IMR-90 (cell line): Measurements from ENCODE around the gene GOLGA3. TPM values are rescaled to one million over a fixed set of nuclear protein-coding genes. Genes with fewer than 3 reads are reported as not detected.

Experiments used
- ATAC-seq: fragments of 200-7000 bp; cut with Tn5 transposase; 2 replicates; pipeline ENCODE4 v1.9.1; 2020; ENCODE audit warnings: low read depth, mild to moderate bottlenecking, moderate library complexity
- BruUV-seq: library from RNA; stranded (reverse); fragments of 400-500 nt; replicated peaks from 2 replicates; lab custom pipeline; 2021; lab: Mats Ljungman, UMichigan
- CTCF ChIA-PET: fragments of 300-600 bp; formaldehyde crosslinking; extraction: SDS; loops from one replicate; lab custom pipeline; 2021; ENCODE audit warnings: antibody characterized with exemption; lab: Yijun Ruan, JAX
- POLR2A ChIA-PET: fragments of 300-600 bp; sonication (Branson Sonifier 250); formaldehyde crosslinking; loops from one replicate; lab custom pipeline; 2022; ENCODE audit warnings: antibody characterized with exemption; ENCODE audit not compliant: unreplicated experiment; lab: Charles Lee
- DNase-seq: peaks from one replicate; pipeline ENCODE4 v3.0.0; 2013
- H2AFZ ChIP-seq: replicated peaks from 2 replicates; pipeline ENCODE3; 2013; ENCODE audit warnings: low read length, mild to moderate bottlenecking; ENCODE audit not compliant: poor library complexity
- H2AK5ac ChIP-seq: 2 replicates; pipeline ENCODE4 v1.6.1; 2013; ENCODE audit warnings: low read depth, low read length, inconsistent platforms
- H2AK9ac ChIP-seq: replicated peaks from 2 replicates; pipeline ENCODE3; 2013; ENCODE audit warnings: mild to moderate bottlenecking, low read depth, low read length, moderate library complexity; ENCODE audit not compliant: poor library complexity
- H2BK120ac ChIP-seq: 2 replicates; pipeline ENCODE4 v1.6.1; 2013; ENCODE audit warnings: low read depth, low read length, inconsistent platforms
- H2BK15ac ChIP-seq: 3 replicates; pipeline ENCODE4 v1.6.1; 2013; ENCODE audit warnings: low read depth, low read length, inconsistent platforms
- H2BK20ac ChIP-seq: 2 replicates; pipeline ENCODE4 v1.6.1; 2013; ENCODE audit warnings: low read depth, mild to moderate bottlenecking, inconsistent platforms, low read length, moderate library complexity
- H2BK5ac ChIP-seq: 2 replicates; pipeline ENCODE4 v1.6.1; 2013; ENCODE audit warnings: mild to moderate bottlenecking, low read depth, low read length, inconsistent platforms; ENCODE audit not compliant: poor library complexity, severe bottlenecking
- H3K14ac ChIP-seq: replicated peaks from 2 replicates; pipeline ENCODE4 v1.6.1; 2013; ENCODE audit warnings: low read depth, low read length, inconsistent platforms
- H3K18ac ChIP-seq: 2 replicates; pipeline ENCODE4 v1.6.1; 2013; ENCODE audit warnings: low read depth, low read length, control low read depth
- H3K23ac ChIP-seq: 2 replicates; pipeline ENCODE4 v1.6.1; 2013; ENCODE audit warnings: low read depth, low read length, inconsistent platforms
- H3K27ac ChIP-seq: 2 replicates; pipeline ENCODE4 v1.5.1; 2013; ENCODE audit warnings: mild to moderate bottlenecking, control low read depth, low read length; ENCODE audit not compliant: insufficient read depth
- H3K27me3 ChIP-seq: 2 replicates; pipeline ENCODE4 v1.6.1; 2013; ENCODE audit warnings: low read length; ENCODE audit not compliant: control insufficient read depth, insufficient read depth
- H3K36me3 ChIP-seq: 2 replicates; pipeline ENCODE4 v1.6.1; 2013; ENCODE audit warnings: low read length, mixed read lengths; ENCODE audit not compliant: control insufficient read depth, insufficient read depth
- H3K4ac ChIP-seq: 2 replicates; pipeline ENCODE4 v1.6.1; 2013; ENCODE audit warnings: low read depth, low read length, inconsistent platforms
- H3K4me1 ChIP-seq: 2 replicates; pipeline ENCODE4 v1.6.1; 2013; ENCODE audit warnings: low read length, mixed read lengths; ENCODE audit not compliant: control insufficient read depth, insufficient read depth
- H3K4me2 ChIP-seq: 2 replicates; pipeline ENCODE4 v1.6.1; 2013; ENCODE audit warnings: low read depth, mild to moderate bottlenecking, control low read depth, low read length, moderate library complexity
- H3K4me3 ChIP-seq: 2 replicates; pipeline ENCODE4 v1.5.1; 2013; ENCODE audit warnings: low read depth, mild to moderate bottlenecking, control low read depth, low read length, moderate library complexity; ENCODE audit not compliant: insufficient read depth
- H3K56ac ChIP-seq: 2 replicates; pipeline ENCODE4 v1.6.1; 2013; ENCODE audit warnings: low read length, inconsistent platforms; ENCODE audit not compliant: insufficient read depth; ENCODE audit errors: extremely low read depth
- H3K79me1 ChIP-seq, 2 experiments: 2 replicates each; pipeline ENCODE4 v1.6.1; 2013; ENCODE audit warnings: low read length in 2 of 2, inconsistent platforms in 1 of 2, low read depth in 1 of 2
- H3K9ac ChIP-seq: 2 replicates; pipeline ENCODE4 v1.6.1; 2013; ENCODE audit warnings: low read depth, low read length, control low read depth
- H3K9me1 ChIP-seq: 2 replicates; pipeline ENCODE4 v1.6.1; 2013; ENCODE audit warnings: low read length, inconsistent platforms; ENCODE audit not compliant: insufficient read depth
- H3K9me3 ChIP-seq: 2 replicates; pipeline ENCODE4 v1.6.1; 2013; ENCODE audit warnings: low read length; ENCODE audit not compliant: control insufficient read depth, insufficient read depth
- H4K20me1 ChIP-seq: 2 replicates; pipeline ENCODE4 v1.6.1; 2013; ENCODE audit warnings: low read length, inconsistent platforms; ENCODE audit not compliant: insufficient read depth
- H4K5ac ChIP-seq: 2 replicates; pipeline ENCODE4 v1.6.1; 2013; ENCODE audit warnings: mild to moderate bottlenecking, low read depth, low read length, control low read depth
- H4K8ac ChIP-seq, 2 experiments: 2 replicates each; pipeline ENCODE4 v1.6.1; 2013; ENCODE audit warnings: low read depth in 2 of 2, low read length in 2 of 2, control low read depth in 1 of 2, inconsistent platforms in 1 of 2
- H4K91ac ChIP-seq: 2 replicates; pipeline ENCODE4 v1.6.1; 2013; ENCODE audit warnings: low read depth, low read length, inconsistent platforms; ENCODE audit not compliant: insufficient read depth
- BHLHE40 ChIP-seq: fragments of 150-350 bp; IDR thresholded peaks from 2 replicates; pipeline ENCODE4 v1.6.1; 2016; ENCODE audit warnings: mild to moderate bottlenecking, low read depth, low read length
- CEBPB ChIP-seq: IDR thresholded peaks from 2 replicates; pipeline ENCODE4 v1.6.1; 2012; ENCODE audit warnings: low read depth, low read length, improper control_type of control experiment
- CHD1 ChIP-seq: IDR thresholded peaks from 2 replicates; pipeline ENCODE4 v1.6.1; 2012; ENCODE audit warnings: low read depth, low read length, improper control_type of control experiment
- CTCF ChIP-seq: conservative IDR thresholded peaks from 2 replicates; pipeline ENCODE4 v1.5.1; 2012; ENCODE audit warnings: mild to moderate bottlenecking, low read depth, low read length, improper control_type of control experiment
- ELK1 ChIP-seq: fragments of 150-350 bp; IDR thresholded peaks from 2 replicates; pipeline ENCODE4 v1.6.1; 2016; ENCODE audit warnings: low read depth, mild to moderate bottlenecking, low read length, moderate library complexity, borderline replicate concordance
- FOS ChIP-seq: fragments of 150-350 bp; IDR thresholded peaks from 2 replicates; pipeline ENCODE4 v1.6.1; 2016; ENCODE audit warnings: low read depth, low read length
- MAFK ChIP-seq: IDR thresholded peaks from 2 replicates; pipeline ENCODE4 v1.6.1; 2012; ENCODE audit warnings: low read depth, low read length, improper control_type of control experiment
- MAZ ChIP-seq: IDR thresholded peaks from 2 replicates; pipeline ENCODE4 v1.6.1; 2012; ENCODE audit warnings: low read depth, mild to moderate bottlenecking, low read length, improper control_type of control experiment, moderate library complexity, borderline replicate concordance
- POLR2A ChIP-seq: IDR thresholded peaks from 2 replicates; pipeline ENCODE4 v1.6.1; 2012; ENCODE audit warnings: mild to moderate bottlenecking, low read depth, low read length
- RAD21 ChIP-seq: IDR thresholded peaks from 2 replicates; pipeline ENCODE4 v1.6.1; 2012; ENCODE audit warnings: low read length, improper control_type of control experiment
- RCOR1 ChIP-seq: IDR thresholded peaks from 2 replicates; pipeline ENCODE4 v1.6.1; 2012; ENCODE audit warnings: mild to moderate bottlenecking, low read length, improper control_type of control experiment; ENCODE audit not compliant: insufficient replicate concordance
- RFX5 ChIP-seq: IDR thresholded peaks from 2 replicates; pipeline ENCODE4 v1.8.0; 2012; ENCODE audit warnings: low read depth, mild to moderate bottlenecking, low read length, moderate library complexity
- SMC3 ChIP-seq: fragments of 150-350 bp; IDR thresholded peaks from 2 replicates; pipeline ENCODE4 v1.6.1; 2016; ENCODE audit warnings: low read depth, mild to moderate bottlenecking, antibody characterized with exemption, low read length, moderate library complexity
- WGBS, 2 experiments: methylation state at CpG; one replicate each; pipeline versions ENCODE4 v1.1.5 to v1.1.7; 2013; ENCODE audit warnings: missing lambda C conversion rate in 2 of 2; ENCODE audit not compliant: insufficient read length in 1 of 2; ENCODE audit errors: extremely low coverage in 2 of 2; 5-methylcytosine and 5-hydroxymethylcytosine counted together
- dilution Hi-C: fragments of 300-500 bp; cut with HindIII; formaldehyde crosslinking; loops from one replicate; pipeline ENCODE4 v1.14.3; 2018; ENCODE audit warnings: low sequenced_read_pairs; ENCODE audit not compliant: unreplicated experiment
- in situ Hi-C: fragments of 300-500 bp; cut with MboI; formaldehyde crosslinking; loops from 3 replicates; pipeline ENCODE4 v1.14.3; 2019; ENCODE audit warnings: low sequenced_read_pairs, inconsistent platforms, mixed read lengths
- intact Hi-C: fragments of 100-400 bp; cut with micrococcal nuclease; formaldehyde crosslinking; loops from 2 replicates; pipeline ENCODE4 v1.10.0; 2022
- polyA plus RNA-seq, 3 experiments: library from polyadenylated mRNA; depleted of rRNA; stranded (reverse); fragments of >200 nt; gene quantifications; 2 replicates each; pipeline ENCODE4 v1.2.3, GENCODE V29; 2012; ENCODE audit warnings: low replicate concordance in 1 of 3
- total RNA-seq: library from RNA; depleted of rRNA; stranded (reverse); fragments of >200 nt; gene quantifications from 2 replicates; pipeline ENCODE4 v1.2.3, GENCODE V29; 2012

GOLGA3 gene
- total and polyA plus RNA-seq, 2 of the 4 experiments (the other 2 are of a cell fraction) = 39.6 to 99.8 TPM

- Histone ChIP-seq H3K4ac (no peak overlapping the region), H2BK20ac (no peak overlapping the region), H2BK15ac (no peak overlapping the region), H3K56ac (no peak overlapping the region), H3K4me2 (no peak overlapping the region), H4K20me1 (no peaks in the 10 kb centered on the region), H2AK9ac (no peak overlapping the region), H4K5ac (no peak overlapping the region), H3K27ac (no peak overlapping the region), H2BK120ac (no peak overlapping the region), H2BK5ac (no peak overlapping the region), H3K18ac (no peak overlapping the region), H3K36me3 (peaks cover 72% of the 10 kb centered on the region), H2AFZ (no peak overlapping the region), H3K9me3 (no peaks in the 10 kb centered on the region), H2AK5ac (no peak overlapping the region), H3K27me3 (no peaks in the 10 kb centered on the region), H3K14ac (no peak overlapping the region), H4K91ac (no peak overlapping the region), H3K9me1 (no peaks in the 10 kb centered on the region; the same call in 1 of the 2 replicates), H3K79me1 (no peaks in the 10 kb centered on the region; a peak in 2 of 4 replicates), H3K4me1 (no peaks in the 10 kb centered on the region), H4K8ac (no peak overlapping the region), H3K23ac (no peak overlapping the region), H3K4me3 (no peak overlapping the region), H3K9ac (no peak overlapping the region)
- POLR2A ChIA-PET = no interaction called here
- CTCF ChIA-PET = no interaction called here
- intact Hi-C loops (no loop called here), in situ Hi-C loops (no loop called here), dilution Hi-C loops (no loop called here)
- TF ChIP-seq MAZ (no peak), SMC3 (no peak), RAD21 (no peak), CTCF (no peak), POLR2A (no peak), CHD1 (no peak), RCOR1 (no peak), ELK1 (no peak), RFX5 (no peak), MAFK (no peak), CEBPB (no peak), FOS (no peak), BHLHE40 (no peak)
- ATAC-seq (no peak), DNase-seq (no peak)
- 97% methylated on average over 17 of the region's 25 CpGs; no CpG with 5 or more reads in 1 of the 2 experiments for whole genome bisulfite sequencing, 2 experiments
- no TSS peak for BruUV-seq
Measured at GRCh38 chr12:132851465-132851864, 22.8 kb upstream of the GOLGA3 start.
